Activated T-cell treated with anti-CD3 and anti-CD28 coated beads, Interleukin-2, amount 50 U/mL, for 72 hours (primary cell): Measurements from ENCODE around the gene PCED1B. TPM values are rescaled to one million over a fixed set of nuclear protein-coding genes. Genes with fewer than 3 reads are reported as not detected.
"Not testable (repeated sequence)": the region's sequence is repeated elsewhere in the genome, so short reads cannot be mapped to it uniquely, and the experiment has no call there.

Source experiments
- ATAC-seq, 2 donors: fragments of 150-1000 bp; cut with Tn5 transposase; replicated peaks in 1 of 2; 2 replicates each; pipeline ENCODE4 v1.10.0; 2021; ENCODE audit warnings: moderate library complexity in 2 of 2, mild to moderate bottlenecking in 1 of 2
- DNase-seq, 2 donors: peaks; one replicate each; pipeline ENCODE4 v3.0.0; 2021 to 2022; ENCODE audit warnings: mixed read lengths in 1 of 2
- H3K27ac Mint-ChIP-seq: one replicate; pipeline ENCODE4 v1.8.0; 2022; ENCODE audit warnings: mild to moderate bottlenecking, moderate library complexity, mixed read lengths
- H3K27me3 Mint-ChIP-seq: one replicate; pipeline ENCODE4 v1.8.0; 2022; ENCODE audit warnings: low read depth, mixed read lengths
- H3K36me3 Mint-ChIP-seq, 2 donors: one replicate each; pipeline ENCODE4 v1.8.0; 2022; ENCODE audit warnings: mixed read lengths in 2 of 2, mild to moderate bottlenecking in 1 of 2; ENCODE audit not compliant: insufficient read depth in 2 of 2
- H3K4me1 Mint-ChIP-seq: one replicate; pipeline ENCODE4 v1.8.0; 2022; ENCODE audit warnings: low read depth, mixed read lengths
- H3K4me3 Mint-ChIP-seq, 2 donors: one replicate each; pipeline ENCODE4 v1.8.0; 2022; ENCODE audit warnings: mild to moderate bottlenecking in 2 of 2, mixed read lengths in 2 of 2, moderate library complexity in 2 of 2
- H3K9me3 Mint-ChIP-seq, 2 donors: one replicate each; pipeline ENCODE4 v1.8.0; 2022; ENCODE audit warnings: mixed read lengths in 2 of 2
- total RNA-seq, 2 donors: library from RNA; stranded (reverse); gene quantifications; one replicate each; pipeline ENCODE4 v1.2.3, GENCODE V29; 2022

The PCED1B gene
- total RNA-seq, 2 donors from 2014 or later, result 73.6 to 91.8 TPM

GRCh38 chr12:47205532-47206449 is 126.4 kb downstream of the PCED1B start:
- no peaks in the 10 kb centered on the region for H3K27me3 Mint-ChIP-seq
- H3K4me1 Mint-ChIP-seq, result peaks cover 76% of the 10 kb centered on the region
- H3K9me3 Mint-ChIP-seq, result no peaks in the 10 kb centered on the region
- H3K4me3 Mint-ChIP-seq, result peak overlapping the region; percentile 66 to 79
- H3K36me3 Mint-ChIP-seq, result peaks cover 16 to 35% of the 10 kb centered on the region in 2 donors
- H3K27ac Mint-ChIP-seq, result peak overlapping the region; percentile 95
- no peak for ATAC-seq
- DNase-seq, result no peak

DNA sequence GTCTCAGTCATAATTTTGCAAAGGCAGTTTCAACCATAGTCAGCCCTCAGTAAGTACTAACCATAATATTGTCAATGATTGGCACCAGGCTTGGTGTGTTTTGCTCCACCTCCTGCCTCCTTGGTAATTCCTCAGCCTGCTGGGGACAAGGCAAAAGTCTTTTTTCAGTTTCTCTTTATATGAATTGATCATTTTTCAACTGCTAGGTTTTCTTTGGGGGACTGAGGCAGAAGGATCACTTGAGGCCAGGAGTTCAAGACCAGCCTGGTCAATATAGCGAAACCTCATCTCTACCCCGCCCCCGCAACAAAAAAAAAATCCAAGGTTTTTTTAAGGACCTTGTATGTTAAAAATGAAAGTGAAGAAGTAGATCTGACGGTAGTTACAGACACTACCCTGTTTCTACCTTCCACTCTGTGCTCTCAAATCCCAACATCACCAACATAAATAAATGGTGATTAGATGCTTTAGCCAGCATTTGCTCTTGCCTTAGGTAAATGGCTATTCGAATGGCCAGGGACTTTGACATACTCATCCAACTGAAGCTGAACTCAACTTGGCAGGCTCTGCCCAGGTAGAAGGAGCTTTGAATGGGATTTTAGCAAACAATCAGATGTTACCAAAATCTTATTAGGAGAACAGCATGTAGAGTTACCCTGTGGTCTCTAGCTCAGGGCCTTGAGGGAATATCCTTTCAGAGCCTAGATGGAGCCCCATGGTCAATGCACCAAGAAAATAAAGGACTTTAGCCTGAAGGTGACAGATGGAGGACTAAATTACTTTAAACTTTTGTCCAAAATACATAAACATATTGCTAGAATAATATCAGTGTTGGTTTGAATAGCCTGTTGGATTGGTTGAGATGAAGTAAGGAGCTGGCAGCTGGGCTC is 127.3 kb downstream of the PCED1B start:
- Mint-ChIP-seq H3K9me3 (no peaks in the 10 kb centered on the region), H3K4me1 (peaks cover 77% of the 10 kb centered on the region), H3K27me3 (no peaks in the 10 kb centered on the region), H3K4me3 (peak overlapping the region; percentile 66 to 79), H3K36me3 (peaks cover 16 to 34% of the 10 kb centered on the region in 2 donors), H3K27ac (peak overlapping the region; percentile 95)
- no peak for DNase-seq
- peak; percentile 66 to 70 for ATAC-seq

DNA sequence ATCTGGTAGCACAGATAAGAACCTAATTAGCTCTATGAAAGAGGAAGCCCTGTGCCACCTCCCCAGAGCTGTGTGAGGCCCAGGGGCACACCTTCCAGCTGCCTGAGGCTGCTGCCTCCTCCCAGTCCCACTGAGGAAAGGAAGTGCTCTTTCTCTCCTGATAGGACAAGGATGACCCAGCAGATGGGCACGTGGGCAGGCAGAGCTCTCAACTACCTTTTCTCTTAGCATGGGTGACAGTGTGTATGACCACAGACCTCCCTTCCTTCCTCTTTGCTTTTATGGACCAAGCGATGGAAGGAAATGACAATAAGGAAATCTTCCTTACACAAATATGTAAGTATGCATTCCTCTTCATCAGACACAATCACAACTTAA is 127.9 kb downstream of the PCED1B start:
- Mint-ChIP-seq H3K27ac (peak overlapping the region; percentile 95), H3K4me1 (peaks cover 83% of the 10 kb centered on the region), H3K36me3 (peaks cover 17 to 34% of the 10 kb centered on the region in 2 donors), H3K27me3 (no peaks in the 10 kb centered on the region), H3K4me3 (peak overlapping the region; percentile 66 to 79), H3K9me3 (no peaks in the 10 kb centered on the region)
- DNase-seq (no peak), ATAC-seq (peak; percentile 34 to 46)

GRCh38 chr12:47207829-47208248 is 128.4 kb downstream of the PCED1B start:
- Mint-ChIP-seq H3K4me3 (peak overlapping the region; percentile 66 to 79), H3K9me3 (no peaks in the 10 kb centered on the region), H3K27ac (peak overlapping the region; percentile 95), H3K36me3 (peaks cover 17 to 34% of the 10 kb centered on the region in 2 donors), H3K27me3 (no peaks in the 10 kb centered on the region), H3K4me1 (peaks cover 89% of the 10 kb centered on the region)
- ATAC-seq (peak in 1 of 2 donors; percentile 23), DNase-seq (no peak)

DNA sequence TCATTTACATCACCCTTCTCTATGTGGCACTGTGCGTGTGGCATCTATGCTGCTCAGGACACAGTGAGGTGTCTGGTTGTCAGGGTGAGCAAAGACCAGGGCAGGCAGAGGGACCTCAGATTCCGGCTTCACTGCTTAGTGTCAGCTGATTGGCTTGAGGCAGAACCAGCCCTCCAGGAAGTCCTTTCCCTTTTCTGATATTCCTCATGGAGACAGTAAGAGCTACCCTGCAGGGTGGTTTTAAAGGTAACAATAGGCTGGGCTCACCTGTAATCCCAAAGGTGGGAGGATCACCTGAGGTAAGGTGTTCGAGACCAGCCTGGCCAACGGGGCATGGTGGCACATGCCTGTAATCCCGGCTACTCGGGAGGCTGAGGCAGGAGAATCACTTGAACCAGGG is 129.6 kb downstream of the PCED1B start:
- Mint-ChIP-seq H3K36me3 (peaks cover 18 to 35% of the 10 kb centered on the region in 2 donors), H3K9me3 (no peaks in the 10 kb centered on the region), H3K27me3 (no peaks in the 10 kb centered on the region), H3K27ac (peak overlapping the region; percentile 95), H3K4me1 (peaks cover 95% of the 10 kb centered on the region), H3K4me3 (peak overlapping the region; percentile 66 to 79)
- ATAC-seq (no peak), DNase-seq (no peak)

DNA sequence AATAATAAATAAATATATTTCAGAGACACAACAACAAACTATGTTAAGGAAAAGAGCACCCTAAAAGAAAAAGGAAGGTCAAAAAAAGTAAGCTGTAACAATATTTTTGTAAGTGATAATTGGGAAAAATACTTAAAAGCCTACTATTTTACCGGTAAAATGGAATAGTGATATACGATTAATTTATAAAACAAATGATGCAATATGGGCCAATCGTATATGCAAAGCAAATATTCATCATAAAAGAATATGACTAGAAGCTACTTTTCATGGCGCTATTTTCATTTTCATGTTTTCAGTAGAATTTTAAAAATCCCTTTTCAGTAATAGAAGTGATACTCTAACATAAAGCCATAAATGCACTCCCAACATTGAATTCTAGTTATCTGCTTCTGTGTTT is 131.4 kb downstream of the PCED1B start:
- Mint-ChIP-seq H3K27ac (peak overlapping the region; percentile 93), H3K4me3 (peak overlapping the region; percentile 85 to 94), H3K9me3 (no peaks in the 10 kb centered on the region), H3K36me3 (peaks cover 16 to 32% of the 10 kb centered on the region in 2 donors), H3K4me1 (peaks cover 85% of the 10 kb centered on the region), H3K27me3 (no peaks in the 10 kb centered on the region)
- no peak for ATAC-seq
- no peak for DNase-seq

DNA sequence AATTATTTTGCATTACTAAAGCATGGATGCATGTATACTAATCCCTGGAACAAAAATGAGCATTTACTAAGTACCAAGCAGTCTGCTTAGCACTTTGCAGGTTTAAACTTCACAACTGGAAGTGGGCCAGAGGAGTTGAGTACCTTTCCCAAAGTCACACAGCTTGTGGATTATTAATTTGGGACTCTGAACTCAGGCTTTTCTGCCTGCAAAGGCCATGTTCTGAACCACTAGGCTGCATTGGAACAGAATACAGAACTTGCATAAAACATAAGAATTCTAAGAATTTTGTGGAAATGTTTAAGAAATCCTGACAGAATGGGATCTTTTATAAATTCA is 133.2 kb downstream of the PCED1B start:
- H3K27me3 Mint-ChIP-seq, result no peaks in the 10 kb centered on the region
- peak overlapping the region; percentile 98 for H3K27ac Mint-ChIP-seq
- peaks cover 75% of the 10 kb centered on the region for H3K4me1 Mint-ChIP-seq
- ATAC-seq (no peak), DNase-seq (no peak)
- H3K4me3 Mint-ChIP-seq, result peak overlapping the region; percentile 85 to 94
- peaks cover 25 to 39% of the 10 kb centered on the region in 2 donors for H3K36me3 Mint-ChIP-seq
- H3K9me3 Mint-ChIP-seq, result no peaks in the 10 kb centered on the region

DNA sequence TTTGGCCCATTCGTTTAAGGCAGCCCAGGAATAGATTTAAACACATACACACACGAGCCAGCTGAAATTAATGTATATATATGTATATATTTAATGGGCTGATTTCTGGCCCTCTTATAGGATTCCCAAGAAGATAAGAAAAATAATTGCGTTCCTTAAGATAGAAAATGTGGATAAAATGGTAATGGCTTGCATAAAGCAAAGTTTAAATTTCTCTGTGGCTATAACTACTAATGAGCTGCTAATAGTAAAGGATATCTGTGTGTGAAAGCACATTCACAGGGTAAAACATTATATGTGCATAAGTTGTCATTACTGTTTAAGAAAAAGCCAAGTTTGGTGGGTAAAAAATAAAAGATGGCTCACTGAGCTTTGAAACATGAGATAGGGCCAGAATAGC is 134.0 kb downstream of the PCED1B start:
- Mint-ChIP-seq H3K27ac (peak overlapping the region; percentile 98), H3K9me3 (no peaks in the 10 kb centered on the region)

GRCh38 chr12:47214001-47214619 is 134.7 kb downstream of the PCED1B start:
- H3K27ac Mint-ChIP-seq, result peak overlapping the region; percentile 98
- H3K27me3 Mint-ChIP-seq, result no peaks in the 10 kb centered on the region
- peak overlapping the region; percentile 85 to 94 for H3K4me3 Mint-ChIP-seq
- no peaks in the 10 kb centered on the region for H3K9me3 Mint-ChIP-seq
- peaks cover 69% of the 10 kb centered on the region for H3K4me1 Mint-ChIP-seq
- ATAC-seq, result no peak
- DNase-seq, result no peak
- H3K36me3 Mint-ChIP-seq, result peaks cover 26 to 43% of the 10 kb centered on the region in 2 donors

More for the DNA sequence above, 134.0 kb downstream of the PCED1B start:
- Mint-ChIP-seq H3K36me3 (peaks cover 30 to 45% of the 10 kb centered on the region in 2 donors), H3K4me1 (peaks cover 74% of the 10 kb centered on the region), H3K4me3 (peak overlapping the region; percentile 85 to 94), H3K27me3 (no peaks in the 10 kb centered on the region)
- no peak for ATAC-seq
- DNase-seq, result no peak

DNA sequence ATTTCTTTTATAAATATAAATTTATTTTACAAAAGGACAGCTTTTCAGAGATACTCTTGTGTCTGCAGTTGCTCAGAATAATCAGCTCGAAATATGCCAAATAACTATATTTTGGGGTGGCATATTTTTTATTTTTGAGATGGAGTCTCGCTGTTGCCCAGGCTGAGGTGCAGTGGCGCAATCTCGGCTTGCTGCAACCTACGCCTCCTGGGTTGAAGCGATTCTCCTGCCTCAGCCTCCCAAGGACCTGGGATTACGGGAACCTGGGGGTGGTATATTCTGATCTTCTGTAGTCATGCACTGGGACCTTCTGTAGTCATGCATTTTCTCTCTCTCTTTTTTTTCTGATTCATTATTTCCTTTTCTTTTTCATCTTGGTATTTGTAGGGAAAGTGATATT is 135.3 kb downstream of the PCED1B start:
- Mint-ChIP-seq H3K27ac (peak overlapping the region; percentile 100), H3K4me3 (peak overlapping the region; percentile 85 to 94), H3K9me3 (no peaks in the 10 kb centered on the region), H3K27me3 (no peaks in the 10 kb centered on the region), H3K4me1 (peaks cover 69% of the 10 kb centered on the region), H3K36me3 (peaks cover 27 to 37% of the 10 kb centered on the region in 2 donors)
- ATAC-seq (no peak), DNase-seq (no peak)

- ATAC-seq, result peak; percentile 49 to 53
- Mint-ChIP-seq H3K27me3 (no peaks in the 10 kb centered on the region), H3K4me1 (peaks cover 66% of the 10 kb centered on the region), H3K27ac (peak overlapping the region; percentile 100), H3K4me3 (peak overlapping the region; percentile 85 to 94), H3K36me3 (peaks cover 30 to 38% of the 10 kb centered on the region in 2 donors), H3K9me3 (no peaks in the 10 kb centered on the region)
- DNase-seq, result peak; percentile 75 to 76
These were observed 136.8 kb downstream of the PCED1B start for GRCh38 chr12:47216150-47216677.

GRCh38 chr12:47217595-47217869 is 138.1 kb downstream of the PCED1B start:
- DNase-seq, result peak in 1 of 2 donors; percentile 26
- ATAC-seq, result not testable (repeated sequence)

More at GRCh38 chr12:47217595-47217869, 138.1 kb downstream of the PCED1B start:
- Mint-ChIP-seq H3K4me1 (peaks cover 65% of the 10 kb centered on the region), H3K27ac (peak overlapping the region; percentile 100), H3K4me3 (peak overlapping the region; percentile 85 to 94), H3K36me3 (peaks cover 31 to 42% of the 10 kb centered on the region in 2 donors)
- H3K9me3 Mint-ChIP-seq, H3K27me3 Mint-ChIP-seq: not testable (repeated sequence)
